Fibroblast of upper back skin (primary cell): ENCODE data around the gene CLCA4.

ENCODE experiments used
- DNase-seq: peaks from one replicate; pipeline ENCODE4 v3.0.0-alpha.2; 2013

Gene CLCA4

DNA sequence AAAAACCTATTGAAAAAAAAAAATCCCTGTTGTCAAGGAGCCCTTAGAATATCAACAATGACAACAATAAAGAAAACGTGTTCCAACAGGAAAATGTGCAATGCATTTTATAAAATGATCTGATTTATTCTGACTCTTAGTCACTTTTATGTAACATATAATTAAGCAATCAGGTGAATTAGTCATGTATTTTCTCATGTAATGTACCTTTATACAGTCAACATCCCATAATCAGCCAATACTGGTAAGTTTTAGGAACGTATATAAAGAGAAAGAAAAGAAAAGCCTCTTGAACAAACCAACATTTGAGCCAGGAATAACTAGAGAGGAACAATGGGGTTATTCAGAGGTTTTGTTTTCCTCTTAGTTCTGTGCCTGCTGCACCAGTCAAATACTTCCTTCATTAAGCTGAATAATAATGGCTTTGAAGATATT lies at the start of gene CLCA4:
CLCA4 (plus strand) TSS at position 292 of the 435 bp plus-strand sequence; CDS start at position 334, 42 bp downstream.
- no peak for DNase-seq

DNA sequence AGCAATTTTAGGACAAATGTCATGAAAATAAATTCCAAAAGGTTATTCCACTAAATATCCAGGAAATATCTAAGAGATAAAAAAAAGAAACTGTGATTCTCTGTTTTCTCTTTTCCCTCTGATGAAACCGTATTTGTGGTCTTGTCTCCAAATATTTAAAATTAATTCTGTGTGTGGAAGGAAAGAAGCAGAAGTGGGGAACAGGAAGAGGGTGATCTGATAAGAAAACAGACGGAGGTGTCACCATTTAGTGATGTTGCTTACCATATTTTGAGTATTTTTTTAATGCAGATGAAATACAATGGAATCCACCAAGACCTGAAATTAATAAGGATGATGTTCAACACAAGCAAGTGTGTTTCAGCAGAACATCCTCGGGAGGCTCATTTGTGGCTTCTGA lies 48.6 kb upstream of the CLCA4 start:
- DNase-seq: no peak

GRCh38 chr1:86499987-86500593 lies 46.8 kb upstream of the CLCA4 start:
- DNase-seq: no peak

GRCh38 chr1:86500714-86501113 lies 46.2 kb upstream of the CLCA4 start:
- DNase-seq: no peak

- DNase-seq: peak; percentile 16
Observed at GRCh38 chr1:86502125-86502646, 44.7 kb upstream of the CLCA4 start.

GRCh38 chr1:86502721-86503405 lies 44.0 kb upstream of the CLCA4 start:
- peak; percentile 23 for DNase-seq

- no peak for DNase-seq
Observed at GRCh38 chr1:86503406-86504136, 43.3 kb upstream of the CLCA4 start.

GRCh38 chr1:86504137-86504479 lies 42.8 kb upstream of the CLCA4 start:
- DNase-seq: no peak

GRCh38 chr1:86504895-86505563 lies 41.8 kb upstream of the CLCA4 start:
- DNase-seq: peak; percentile 69

DNA sequence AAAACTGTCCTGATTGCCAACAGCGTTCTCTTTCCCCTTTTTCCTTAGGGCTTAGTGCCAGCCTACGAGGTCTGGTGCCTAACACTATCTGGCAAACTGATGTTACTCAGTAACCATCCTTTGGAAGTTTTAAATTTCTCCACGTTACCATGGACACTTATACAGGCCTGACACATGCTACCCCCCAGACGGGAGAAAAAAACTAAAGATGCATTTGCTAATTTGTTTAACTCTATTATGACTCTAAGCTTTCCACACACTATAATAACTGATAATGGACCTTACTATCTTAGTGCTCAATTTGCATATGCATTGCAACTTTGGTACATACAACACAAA lies 41.3 kb upstream of the CLCA4 start:
- DNase-seq: no peak

GRCh38 chr1:86507935-86508582 lies 38.8 kb upstream of the CLCA4 start:
- peak; percentile 53 for DNase-seq

DNA sequence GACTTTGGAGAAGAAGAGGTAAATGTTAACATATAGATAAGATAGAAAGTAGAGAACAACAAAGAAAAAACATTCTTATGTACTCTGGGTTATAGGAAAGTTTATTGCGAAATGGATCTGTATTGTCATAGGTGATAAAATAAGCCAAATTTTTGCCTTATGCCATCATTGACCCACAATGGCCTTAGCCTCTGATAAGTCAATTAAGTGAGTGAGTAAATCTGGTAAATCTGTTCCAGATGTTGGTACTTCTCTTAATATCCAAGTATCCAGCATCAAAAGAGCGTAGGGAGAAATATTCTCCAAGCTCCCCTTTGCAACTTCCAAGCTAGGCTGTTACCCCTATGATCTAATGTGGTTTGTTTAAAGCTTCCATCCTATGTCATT lies 38.3 kb upstream of the CLCA4 start:
- peak; percentile 68 for DNase-seq

GRCh38 chr1:86515597-86515996 lies 31.3 kb upstream of the CLCA4 start:
- DNase-seq: no peak

GRCh38 chr1:86516335-86516734 lies 30.5 kb upstream of the CLCA4 start:
- DNase-seq: no peak

DNA sequence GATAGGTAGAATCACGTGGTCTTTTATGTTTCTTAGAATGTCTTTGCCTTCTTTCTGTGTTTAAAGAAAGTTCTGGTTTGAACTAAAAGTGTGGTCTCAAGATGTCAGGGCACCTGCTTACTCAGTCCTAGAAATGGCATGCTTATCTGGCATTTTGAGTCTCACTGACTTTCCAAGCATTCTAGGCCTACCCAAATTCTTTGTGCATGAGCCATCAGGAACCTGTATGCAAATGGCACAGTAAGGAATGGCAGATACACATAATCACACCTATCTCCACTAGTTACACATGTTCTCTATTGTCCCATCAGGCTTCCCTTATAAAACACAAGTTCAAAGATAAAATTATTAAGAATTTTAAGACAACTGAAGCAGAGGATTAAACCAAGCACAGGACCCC lies 29.5 kb upstream of the CLCA4 start:
- DNase-seq: no peak

DNA sequence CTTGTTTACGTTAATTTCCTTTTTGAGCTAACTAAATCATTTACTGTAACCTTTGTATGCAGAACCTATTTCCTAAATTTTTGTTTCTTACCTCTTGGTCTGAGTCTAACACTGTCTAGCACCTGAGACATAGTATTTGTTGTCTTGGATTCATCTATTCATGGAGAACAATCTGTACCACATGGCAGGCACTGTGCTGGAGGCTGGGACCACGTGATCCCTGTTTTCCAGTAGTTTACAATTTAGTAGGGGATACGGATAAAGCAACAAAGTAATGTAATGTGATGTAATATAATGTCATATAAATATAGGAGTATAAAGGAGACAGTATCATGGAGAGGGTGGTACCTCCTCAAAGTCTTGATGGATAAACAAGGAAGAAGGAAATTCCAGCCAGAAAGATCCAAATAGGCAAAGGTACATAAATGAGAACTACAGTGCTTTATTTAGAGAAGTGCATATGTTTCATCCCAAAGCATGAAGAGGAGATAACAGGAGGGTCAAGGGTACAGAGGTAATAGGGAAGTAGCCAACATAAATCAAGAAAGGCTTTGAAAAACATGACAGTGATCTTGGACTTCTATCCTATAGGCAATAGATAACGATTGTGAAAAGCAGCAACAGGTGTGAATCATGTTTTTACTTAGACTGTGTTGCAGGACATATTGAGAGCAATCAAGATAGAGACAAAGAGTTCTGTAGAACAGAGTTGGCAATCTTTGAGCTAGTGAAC lies 25.9 kb upstream of the CLCA4 start:
- no peak for DNase-seq

DNA sequence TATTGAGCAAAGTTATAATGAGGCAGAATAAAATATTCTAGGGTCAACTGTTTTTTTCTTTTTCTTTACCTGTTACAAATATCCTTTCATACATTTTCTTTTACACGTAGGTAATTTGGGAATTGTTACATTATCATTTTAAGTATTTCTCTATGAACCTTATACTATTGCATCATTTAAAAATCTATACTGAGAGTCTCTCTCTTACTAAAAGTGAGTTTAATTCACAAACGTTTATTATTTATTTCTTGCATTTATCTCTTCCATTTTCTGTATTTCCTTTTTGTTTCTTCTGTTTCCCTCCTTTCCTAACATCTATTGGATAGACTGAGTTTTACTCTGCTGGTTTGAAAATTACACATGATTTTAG lies 25.4 kb upstream of the CLCA4 start:
- no peak for DNase-seq

DNA sequence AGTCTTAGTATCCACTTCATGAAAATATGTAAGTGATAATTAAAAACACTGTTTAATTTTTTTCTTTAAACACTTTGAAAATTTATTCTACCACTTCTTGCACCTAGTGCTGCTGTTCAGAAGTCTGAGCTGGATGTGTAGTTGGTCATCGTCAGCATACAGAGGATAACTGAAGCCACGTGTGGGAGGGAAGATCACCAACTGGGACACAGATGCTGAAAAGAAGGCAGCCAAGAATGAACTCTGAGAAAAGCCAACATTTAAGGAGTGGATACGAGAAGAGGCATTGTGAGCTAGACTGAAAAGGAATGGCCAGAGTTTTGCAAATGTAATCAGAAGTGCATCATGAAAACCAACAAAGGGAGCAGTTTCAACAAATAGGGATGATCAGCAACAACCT lies 24.6 kb upstream of the CLCA4 start:
- no peak for DNase-seq

DNA sequence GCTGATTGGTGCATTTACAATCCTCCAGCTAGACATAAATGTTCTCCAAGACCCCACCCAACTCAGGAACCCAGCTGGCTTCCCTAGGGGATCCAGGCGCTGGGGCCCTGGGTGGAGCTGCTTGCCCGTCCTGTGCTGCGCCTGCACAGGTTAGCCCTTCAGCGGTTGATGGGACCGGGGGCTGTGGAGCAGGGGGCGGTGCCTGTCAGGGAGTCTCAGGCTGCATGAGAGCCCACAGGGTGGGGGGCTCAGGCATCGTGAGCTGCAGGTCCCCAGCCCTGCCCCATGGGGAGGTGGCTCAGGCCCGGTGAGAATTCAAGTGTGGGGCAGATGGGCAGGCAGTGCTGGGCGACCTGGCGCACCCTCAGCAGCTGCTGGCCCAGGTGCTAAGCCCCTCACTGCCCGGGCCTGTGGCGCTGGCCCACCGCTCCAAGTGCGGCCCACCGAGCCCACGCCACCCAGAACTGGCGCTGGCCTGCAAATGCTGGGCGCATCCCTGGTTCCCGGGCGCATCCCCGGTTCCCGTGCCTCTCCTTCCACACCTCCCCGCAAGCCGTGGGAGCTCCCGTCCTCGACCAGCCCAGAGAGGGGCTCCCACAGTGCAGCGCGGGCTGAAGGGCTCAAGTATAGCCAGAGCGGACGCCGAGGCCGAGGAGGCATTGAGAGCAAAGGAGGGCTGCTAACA lies 23.1 kb upstream of the CLCA4 start:
- no peak for DNase-seq

DNA sequence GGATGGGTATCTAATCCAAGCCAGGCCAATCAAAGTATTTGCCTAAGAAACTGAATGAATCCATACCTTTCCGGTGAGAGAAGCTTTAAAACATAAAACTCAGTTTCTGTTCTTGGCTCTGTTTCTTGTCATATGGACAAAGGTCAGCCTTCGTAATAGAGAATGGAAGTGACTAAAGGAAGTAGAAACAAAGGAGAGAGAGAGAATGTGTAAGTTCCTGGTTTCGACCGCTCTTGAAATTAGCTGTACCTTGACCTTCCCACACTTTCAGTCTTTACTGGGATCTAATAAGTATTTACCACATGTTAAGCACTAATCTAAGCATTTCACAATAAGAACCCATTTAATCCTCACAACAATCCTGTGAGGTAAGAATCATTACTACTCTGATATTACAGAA lies 19.6 kb upstream of the CLCA4 start:
- DNase-seq: no peak

DNA sequence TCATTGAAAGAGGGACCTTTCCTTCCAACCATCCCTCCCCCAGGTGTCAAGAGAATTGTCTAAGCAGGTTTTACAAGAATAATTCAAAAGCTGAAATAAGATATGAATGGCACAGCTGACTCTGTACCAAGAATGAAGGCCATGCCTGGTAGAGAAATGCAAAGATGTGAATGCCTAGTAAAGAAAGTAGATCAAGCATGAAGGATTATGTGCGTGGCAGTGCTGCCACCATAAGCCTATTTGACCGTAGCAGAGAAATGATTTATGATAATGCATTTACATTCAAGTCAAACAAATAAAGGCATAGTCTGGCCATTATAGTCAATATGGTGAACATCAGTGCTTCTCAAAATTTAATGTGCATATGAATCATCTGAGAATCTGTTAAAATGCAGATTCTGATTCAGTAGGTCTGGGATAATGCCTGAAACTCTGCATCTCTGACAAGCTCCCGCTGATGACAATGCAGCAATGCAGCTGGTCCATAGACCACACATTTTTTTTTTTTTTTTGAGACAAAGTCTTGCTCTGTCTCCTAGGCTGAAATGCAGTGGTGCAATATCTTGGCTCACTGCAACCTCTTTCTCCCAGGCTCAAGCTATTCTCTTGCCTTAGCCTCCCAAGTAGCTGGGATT lies 16.6 kb upstream of the CLCA4 start:
- DNase-seq: no peak
